Stimulated activated CD4-positive, alpha-beta T cell treated with anti-CD3 and anti-CD28 coated beads, Interleukin-1b, Interleukin-23, amount 100 ng/mL, for 1 hour (primary cell): ENCODE measurements around the gene IL21R.

ENCODE experiments used
- DNase-seq, 2 donors: peaks; one replicate each; pipeline ENCODE4 v3.0.0-alpha.2; 2020; ENCODE audit warnings: low read depth in 2 of 2

The IL21R gene

GRCh38 chr16:27485126-27485525 lies 83.2 kb downstream of the IL21R start:
- DNase-seq = no peak

DNA sequence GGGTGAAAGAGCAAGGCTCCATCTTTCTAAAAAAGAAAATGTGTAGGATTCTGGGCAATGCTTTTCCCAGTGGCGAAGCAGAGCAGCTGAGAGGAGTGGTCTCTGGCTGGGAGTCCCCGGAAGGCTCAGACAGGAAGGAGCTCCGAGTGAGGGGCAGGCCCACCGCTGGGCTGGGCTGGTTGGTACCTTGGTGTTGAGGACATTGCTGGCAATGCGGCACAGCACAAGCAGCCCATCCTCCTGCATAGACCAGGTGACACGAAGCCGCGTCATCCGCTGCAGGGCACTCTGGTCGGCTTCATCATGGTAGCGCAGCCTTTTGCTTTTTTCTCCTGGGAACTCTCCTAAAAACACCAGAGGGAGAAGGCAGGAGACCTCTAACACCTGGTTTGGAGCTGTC lies 83.8 kb downstream of the IL21R start:
- DNase-seq = no peak

DNA sequence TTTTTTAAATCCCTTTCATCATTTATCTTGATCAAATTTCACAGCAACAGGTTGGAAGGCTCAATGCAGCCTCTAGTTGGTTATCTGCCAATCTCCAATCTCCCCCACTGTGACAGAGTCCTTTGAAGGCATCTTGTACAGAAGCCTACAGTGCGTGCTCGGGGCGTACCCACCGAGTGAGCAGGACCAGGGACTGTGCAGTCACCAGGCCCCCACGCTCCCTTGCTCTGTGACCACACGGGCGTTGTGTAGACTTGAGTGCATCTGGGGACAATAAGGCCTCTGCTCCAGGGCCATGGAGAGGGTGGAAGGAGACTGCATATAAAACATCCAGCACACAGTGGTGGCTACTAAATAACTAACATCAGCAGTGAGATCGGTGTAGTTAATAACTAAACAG lies 84.4 kb downstream of the IL21R start:
- no peak for DNase-seq

DNA sequence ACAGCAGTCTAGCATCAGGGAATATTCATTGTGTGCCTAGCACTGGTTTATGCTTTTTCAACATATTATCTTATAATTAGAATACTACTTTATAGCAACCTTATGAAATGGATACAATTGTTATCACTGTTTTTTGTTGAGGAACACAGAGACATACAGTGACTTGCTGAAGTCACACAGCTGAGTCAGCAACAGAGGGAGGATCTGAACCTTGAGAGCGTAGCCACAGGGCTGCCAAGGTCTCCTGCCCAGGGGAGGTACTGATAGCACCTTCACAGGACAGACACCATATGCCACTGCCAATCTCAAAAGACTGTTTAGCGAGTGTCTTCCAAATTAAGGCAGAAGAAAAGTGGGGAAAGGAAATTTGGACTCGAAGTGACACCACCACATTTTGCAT lies 84.8 kb downstream of the IL21R start:
- no peak for DNase-seq

- DNase-seq = no peak
Observed at GRCh38 chr16:27489421-27489820, 87.4 kb downstream of the IL21R start.

DNA sequence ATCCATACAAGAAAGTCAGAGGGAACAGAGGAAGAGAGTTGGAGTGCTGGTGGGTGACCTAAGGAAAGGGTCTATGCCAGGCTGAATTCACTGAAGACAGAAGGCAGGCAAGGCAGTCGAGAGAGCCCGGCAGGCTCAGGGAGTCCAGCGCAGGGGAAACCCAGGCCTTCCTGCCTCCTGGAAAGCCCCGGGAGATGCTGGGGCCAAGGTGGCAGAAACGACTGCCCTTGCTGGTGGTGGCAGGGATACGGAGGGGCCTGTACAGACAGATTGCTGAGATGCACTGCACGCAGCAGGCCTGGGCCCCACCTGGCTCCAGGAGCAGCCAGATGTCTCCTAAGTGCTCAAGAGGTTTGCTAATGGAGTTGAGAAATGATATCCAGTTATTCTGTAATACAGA lies 87.9 kb downstream of the IL21R start:
- no peak for DNase-seq

GRCh38 chr16:27491894-27492587 lies 90.1 kb downstream of the IL21R start:
- DNase-seq = no peak

DNA sequence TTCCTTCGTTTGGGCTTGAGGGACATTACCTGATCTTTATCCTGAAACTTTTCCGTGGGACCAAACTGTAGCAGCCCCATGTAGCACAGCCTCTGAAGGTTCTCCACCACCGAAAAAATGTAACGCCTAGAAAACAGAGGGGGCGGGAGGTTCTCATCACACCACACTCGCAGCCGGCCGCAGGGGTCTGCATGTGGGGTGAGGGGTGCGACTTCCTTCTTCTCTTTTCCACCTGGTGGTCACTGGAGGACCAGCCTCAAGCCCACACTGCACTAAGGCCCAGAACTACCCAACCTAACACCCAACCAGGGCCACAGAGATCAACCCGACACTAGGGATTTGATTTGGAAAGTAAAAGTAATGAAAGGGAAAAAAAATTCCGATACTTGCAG lies 90.6 kb downstream of the IL21R start:
- DNase-seq = no peak

GRCh38 chr16:27495191-27495590 lies 93.2 kb downstream of the IL21R start:
- DNase-seq = no peak

DNA sequence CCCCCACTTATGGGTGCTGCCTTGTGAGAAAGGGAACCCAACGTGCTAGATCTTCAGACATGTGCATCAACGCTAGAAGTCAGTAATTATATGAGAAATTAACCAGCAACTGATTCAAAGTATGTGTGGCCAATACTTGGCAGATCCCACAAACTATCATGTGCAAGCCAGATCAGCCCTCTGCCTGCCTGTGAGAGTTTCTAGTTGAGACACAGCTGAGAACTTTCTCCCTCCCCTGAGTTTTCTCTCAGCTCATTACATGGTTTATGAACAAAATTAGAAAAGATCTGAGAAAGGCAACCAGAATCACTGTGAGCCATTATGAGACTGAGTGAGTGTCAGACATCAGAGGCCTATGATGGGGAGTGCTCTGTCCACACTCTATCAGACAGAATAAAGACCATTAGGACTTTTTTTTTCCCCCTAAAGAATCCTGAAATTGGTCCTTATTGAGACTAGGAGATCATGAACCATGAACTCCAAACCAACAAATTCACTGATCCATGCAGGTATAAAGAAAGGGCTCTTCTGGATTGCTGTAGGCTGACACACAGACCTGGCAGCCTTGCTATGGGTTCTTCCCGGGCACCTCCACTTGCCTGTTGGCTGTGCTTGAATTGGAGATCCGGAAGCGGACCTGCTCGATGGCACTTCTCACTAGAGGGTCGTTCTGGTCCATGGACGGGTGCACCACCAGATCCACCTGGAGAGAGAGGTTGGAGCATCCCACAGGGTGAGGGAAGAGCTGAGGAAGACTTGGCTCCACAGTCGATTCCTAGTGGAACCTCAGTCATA lies 96.3 kb downstream of the IL21R start:
- DNase-seq = no peak

- no peak for DNase-seq
Observed at GRCh38 chr16:27498916-27499658, 97.1 kb downstream of the IL21R start.

GRCh38 chr16:27499659-27500055 lies 97.7 kb downstream of the IL21R start:
- no peak for DNase-seq

- DNase-seq = no peak
Observed at GRCh38 chr16:27500801-27501200, 98.8 kb downstream of the IL21R start.
